Measurements from ENCODE around the gene FUT3.

GRCh38 chr19:5821521-5822180 lies 29.6 kb downstream of the FUT3 start:
- TF ChIP-seq CTCF (conservative IDR thresholded peaks at IDR 0.05; ENCODE audit: low read depth, low read length) (no peak), RFX5 (IDR thresholded peaks at IDR 0.05; ENCODE audit: low read depth, low read length) (no peak), CHD1 (IDR thresholded peaks at IDR 0.05; ENCODE audit: low read depth, low read length) (no peak)
